ENCODE data around the gene LTV1.

Gene LTV1

DNA sequence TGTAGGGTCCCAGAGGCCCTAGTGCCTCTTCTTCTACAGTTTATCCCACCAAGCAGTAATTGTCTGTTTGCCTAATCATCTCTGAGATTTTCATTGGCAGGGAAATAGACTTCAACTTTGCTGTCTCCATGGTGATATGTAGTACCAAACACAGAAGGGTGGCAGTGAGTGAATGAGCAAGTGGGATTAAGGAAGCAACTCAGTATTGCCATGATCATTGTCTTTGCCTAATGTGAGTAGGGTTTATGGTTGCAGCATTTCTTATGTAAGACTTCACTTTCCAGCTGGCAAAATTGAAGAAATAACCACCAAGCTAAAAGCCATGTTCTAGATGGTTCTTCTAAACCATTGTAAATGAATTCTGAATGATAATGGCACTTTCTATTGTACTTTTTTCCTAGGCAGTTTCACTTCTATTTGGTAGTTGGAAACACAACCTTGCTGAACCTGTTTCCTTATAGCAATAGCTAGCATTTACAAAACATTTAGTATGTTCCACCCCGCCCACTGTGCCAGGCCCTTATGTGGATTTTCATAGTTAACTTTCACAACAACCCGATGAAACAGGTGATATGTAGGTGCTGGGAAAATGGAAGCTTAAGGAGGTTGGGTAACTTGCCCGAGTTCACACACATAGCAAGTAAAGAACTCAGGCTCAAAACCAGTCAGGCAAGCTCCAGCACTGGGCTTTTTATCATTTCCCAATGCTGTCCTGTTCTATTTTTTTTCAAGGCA is 53.2 kb downstream of the LTV1 start:
- no peak for DNase-seq

DNA sequence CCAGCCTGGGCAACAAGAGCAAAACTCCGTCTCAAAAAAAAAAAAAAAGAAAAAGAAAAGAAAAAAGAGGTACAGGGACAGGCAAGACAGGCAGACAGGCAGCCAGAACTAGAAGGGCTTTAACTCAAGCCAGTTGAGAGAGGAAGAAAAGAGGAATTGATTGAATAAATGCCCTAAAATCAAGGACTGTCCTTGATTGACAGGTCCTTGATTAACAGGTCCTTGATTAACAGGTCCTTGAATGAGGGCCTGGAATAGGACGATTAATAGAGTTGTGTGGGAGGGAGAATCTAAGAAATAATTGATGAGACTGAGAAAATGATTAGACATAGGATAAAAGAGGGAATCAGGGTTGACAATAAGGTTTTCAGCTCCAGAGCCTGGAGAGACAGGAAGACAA is 57.2 kb downstream of the LTV1 start:
- no peak for DNase-seq

DNA sequence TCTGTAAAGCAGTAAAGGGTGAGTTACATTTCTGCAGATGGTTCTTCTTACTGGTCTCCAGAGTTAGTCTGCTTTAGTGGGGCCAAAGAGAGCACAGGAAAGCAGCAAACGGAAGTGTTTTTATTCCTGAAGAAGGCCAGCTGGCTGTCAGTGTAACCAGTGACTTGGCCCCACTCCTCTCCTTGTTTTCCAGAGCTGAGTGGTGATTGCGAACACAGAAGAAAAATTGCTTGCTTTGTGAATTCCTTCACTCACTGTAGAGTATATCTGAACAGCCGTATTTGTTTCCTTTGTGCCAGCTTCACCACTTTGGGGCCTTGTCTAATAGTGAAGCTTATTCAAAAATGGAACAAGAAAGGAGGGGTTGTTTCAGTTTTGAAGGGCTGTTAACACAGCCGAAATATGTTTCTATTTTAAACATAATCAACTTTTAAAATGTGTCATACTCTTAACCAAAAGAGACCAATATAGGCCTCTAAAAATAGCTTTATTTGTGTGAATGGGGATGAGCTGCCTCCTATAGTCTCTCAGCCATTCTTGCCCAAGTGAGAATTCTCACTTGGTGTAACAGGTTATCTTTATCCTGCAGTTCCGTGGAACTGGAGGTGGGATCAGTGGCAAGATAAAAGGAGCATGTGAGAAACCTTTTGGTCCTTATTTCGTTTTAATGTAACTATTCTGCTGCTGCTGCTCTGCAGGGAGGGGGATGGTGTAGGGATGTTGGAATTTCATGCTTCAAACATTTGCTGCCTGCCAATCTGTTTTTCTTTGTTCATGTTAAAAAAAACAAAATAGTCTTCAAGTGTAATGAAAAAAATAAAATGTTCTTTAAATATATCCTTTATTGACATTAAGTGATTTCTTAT is 59.0 kb downstream of the LTV1 start:
- no peak for DNase-seq

DNA sequence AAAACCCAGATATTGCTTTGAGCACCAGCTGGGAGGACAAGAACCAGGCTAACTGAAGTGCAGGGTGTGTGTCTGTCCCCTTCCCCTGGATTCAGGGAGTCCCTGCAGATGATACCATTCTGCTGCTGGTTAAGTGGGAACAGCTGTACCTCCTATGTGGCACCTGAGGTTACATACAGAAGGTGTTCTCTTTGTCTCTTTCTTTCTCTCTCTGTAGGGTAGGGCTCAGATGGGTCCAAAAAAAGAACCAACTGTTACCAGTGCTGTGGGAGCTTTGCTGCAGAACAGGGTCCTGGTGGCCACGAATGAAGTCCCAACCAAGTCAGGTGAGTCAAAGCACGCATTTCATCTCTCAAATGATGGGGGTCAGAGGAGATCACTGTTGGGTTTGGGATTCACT is 59.7 kb downstream of the LTV1 start:
- no peak for DNase-seq

DNA sequence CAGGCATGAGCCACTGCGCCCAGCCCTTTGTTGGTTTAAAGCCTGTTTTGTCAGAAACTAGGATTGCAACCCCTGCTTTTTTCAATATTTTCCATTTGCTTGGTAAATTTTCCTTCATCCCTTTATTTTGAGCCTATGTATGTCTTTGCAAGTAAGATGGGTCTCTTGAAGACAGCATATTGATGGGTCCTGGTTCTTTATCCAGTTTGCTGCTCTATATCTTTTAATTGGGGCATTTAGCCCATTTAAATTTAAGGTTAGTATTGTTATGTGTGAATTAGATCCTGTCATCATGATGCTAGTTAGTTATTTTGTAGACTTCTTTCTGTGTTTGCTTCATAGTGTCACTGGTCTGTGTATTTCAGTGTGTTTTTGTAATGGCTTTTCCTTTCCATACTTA is 67.9 kb downstream of the LTV1 start:
- DNase-seq: no peak

DNA sequence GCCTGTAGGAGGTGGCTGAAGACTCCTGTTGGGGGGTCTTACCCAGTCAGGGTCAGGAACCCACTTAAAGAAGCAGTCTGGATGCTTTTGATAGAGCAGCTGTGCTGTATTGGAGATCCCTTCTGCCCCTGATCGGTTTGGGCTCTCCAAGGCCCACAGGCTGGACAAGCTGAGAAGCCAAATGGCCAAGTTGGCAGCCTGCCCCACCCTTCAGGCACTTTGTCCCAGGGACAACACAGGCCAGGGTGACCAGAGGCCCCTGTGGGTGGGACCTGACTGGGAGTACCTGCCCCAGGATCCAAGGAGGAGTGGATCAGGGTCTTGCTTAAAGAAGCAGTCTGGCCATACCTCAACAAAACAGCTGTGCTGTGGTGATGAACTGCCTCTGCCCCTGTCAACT is 69.5 kb downstream of the LTV1 start:
- DNase-seq: no peak
